AG09319 (cell line): ENCODE results near the gene RUNX3.

Experiments
- DNase-seq: peaks from one replicate; pipeline ENCODE4 v3.0.0-alpha.2; 2010; ENCODE audit warnings: low read depth; ENCODE audit errors: extremely low read depth
- CTCF ChIP-seq: IDR thresholded peaks from 2 replicates; pipeline ENCODE4 v1.5.1; 2011; ENCODE audit warnings: low read depth, mild to moderate bottlenecking, inconsistent platforms, low read length, moderate library complexity

Gene RUNX3

GRCh38 chr1:24878775-24879742 lies 51.0 kb downstream of the RUNX3 start:
- DNase-seq, result no peak

GRCh38 chr1:24878045-24878444 lies 52.0 kb downstream of the RUNX3 start:
- TF ChIP-seq CTCF, result no peak
- no peak for DNase-seq

More at GRCh38 chr1:24878775-24879742, 51.0 kb downstream of the RUNX3 start:
- no peak for TF ChIP-seq CTCF

GRCh38 chr1:24875991-24876506 lies 54.0 kb downstream of the RUNX3 start:
- no peak for TF ChIP-seq CTCF
- DNase-seq, result no peak

GRCh38 chr1:24875257-24875656 lies 54.8 kb downstream of the RUNX3 start:
- no peak for DNase-seq
- TF ChIP-seq CTCF, result no peak

GRCh38 chr1:24874611-24875234 lies 55.4 kb downstream of the RUNX3 start:
- no peak for DNase-seq
- TF ChIP-seq CTCF, result no peak

GRCh38 chr1:24874056-24874455 lies 56.0 kb downstream of the RUNX3 start:
- no peak for DNase-seq
- no peak for TF ChIP-seq CTCF

- DNase-seq, result no peak
- TF ChIP-seq CTCF, result no peak
These were observed 56.9 kb downstream of the RUNX3 start for GRCh38 chr1:24873148-24873547.
